GM10266 (cell line): ENCODE measurements around the gene CACNG1.
A peak's percentile ranks its signal among the peaks of the same experiment; 100 is the strongest.
"Not testable (repeated sequence)": the region's sequence is repeated elsewhere in the genome, so short reads cannot be mapped to it uniquely, and the experiment has no call there.

Experiments
- DNase-seq: peaks from one replicate; pipeline ENCODE4 v3.0.0; 2012; ENCODE audit errors: extremely low spot score
- TF ChIP-seq, protein P1 (sequence below): IDR thresholded peaks from 2 replicates; pipeline ENCODE4 v1.5.1; 2012; ENCODE audit warnings: mild to moderate bottlenecking, low read depth; ENCODE audit not compliant: control insufficient read depth, insufficient read depth; ENCODE audit errors: missing control alignments

Gene CACNG1

GRCh38 chr17:67033613-67034012 is 10.7 kb upstream of the CACNG1 start:
- DNase-seq: no peak
- TF ChIP-seq, protein P1, sequence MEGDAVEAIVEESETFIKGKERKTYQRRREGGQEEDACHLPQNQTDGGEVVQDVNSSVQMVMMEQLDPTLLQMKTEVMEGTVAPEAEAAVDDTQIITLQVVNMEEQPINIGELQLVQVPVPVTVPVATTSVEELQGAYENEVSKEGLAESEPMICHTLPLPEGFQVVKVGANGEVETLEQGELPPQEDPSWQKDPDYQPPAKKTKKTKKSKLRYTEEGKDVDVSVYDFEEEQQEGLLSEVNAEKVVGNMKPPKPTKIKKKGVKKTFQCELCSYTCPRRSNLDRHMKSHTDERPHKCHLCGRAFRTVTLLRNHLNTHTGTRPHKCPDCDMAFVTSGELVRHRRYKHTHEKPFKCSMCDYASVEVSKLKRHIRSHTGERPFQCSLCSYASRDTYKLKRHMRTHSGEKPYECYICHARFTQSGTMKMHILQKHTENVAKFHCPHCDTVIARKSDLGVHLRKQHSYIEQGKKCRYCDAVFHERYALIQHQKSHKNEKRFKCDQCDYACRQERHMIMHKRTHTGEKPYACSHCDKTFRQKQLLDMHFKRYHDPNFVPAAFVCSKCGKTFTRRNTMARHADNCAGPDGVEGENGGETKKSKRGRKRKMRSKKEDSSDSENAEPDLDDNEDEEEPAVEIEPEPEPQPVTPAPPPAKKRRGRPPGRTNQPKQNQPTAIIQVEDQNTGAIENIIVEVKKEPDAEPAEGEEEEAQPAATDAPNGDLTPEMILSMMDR: no peak

GRCh38 chr17:67035131-67036083 is 8.9 kb upstream of the CACNG1 start:
- TF ChIP-seq, protein P1: no peak
- peak; percentile 79 for DNase-seq

DNA sequence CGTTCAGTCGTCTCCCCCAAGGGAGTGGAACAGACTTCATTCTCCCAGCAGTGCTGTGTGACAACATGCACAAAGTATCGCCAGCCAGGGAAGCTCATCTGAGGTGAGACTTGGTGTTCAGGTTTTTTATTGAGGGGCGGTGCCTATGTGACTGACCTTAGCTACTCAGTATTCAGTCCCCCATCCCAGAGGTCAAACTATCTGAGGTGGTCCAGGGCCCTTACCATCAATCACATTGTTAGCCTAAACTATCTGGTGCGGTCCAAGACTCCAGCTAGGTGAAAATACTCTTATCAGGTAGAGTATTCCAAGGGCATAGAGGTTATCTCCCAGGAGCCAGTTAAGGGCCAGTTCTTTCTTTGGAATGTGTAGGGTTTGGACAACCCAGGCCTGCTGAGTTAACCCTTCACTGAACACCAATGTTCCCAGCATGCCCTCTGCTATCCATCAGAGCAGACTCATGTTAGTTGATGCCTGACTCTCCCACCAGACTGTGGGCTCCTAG is 5.4 kb upstream of the CACNG1 start:
- DNase-seq: no peak
- TF ChIP-seq, protein P1: no peak

GRCh38 chr17:67040652-67041051 is 3.7 kb upstream of the CACNG1 start:
- TF ChIP-seq, protein P1: no peak
- no peak for DNase-seq

GRCh38 chr17:67041119-67041518 is 3.2 kb upstream of the CACNG1 start:
- not testable (repeated sequence) for DNase-seq

- no peak for DNase-seq
- TF ChIP-seq, protein P1: no peak
Observed at GRCh38 chr17:67041531-67041930, 2.8 kb upstream of the CACNG1 start.

DNA sequence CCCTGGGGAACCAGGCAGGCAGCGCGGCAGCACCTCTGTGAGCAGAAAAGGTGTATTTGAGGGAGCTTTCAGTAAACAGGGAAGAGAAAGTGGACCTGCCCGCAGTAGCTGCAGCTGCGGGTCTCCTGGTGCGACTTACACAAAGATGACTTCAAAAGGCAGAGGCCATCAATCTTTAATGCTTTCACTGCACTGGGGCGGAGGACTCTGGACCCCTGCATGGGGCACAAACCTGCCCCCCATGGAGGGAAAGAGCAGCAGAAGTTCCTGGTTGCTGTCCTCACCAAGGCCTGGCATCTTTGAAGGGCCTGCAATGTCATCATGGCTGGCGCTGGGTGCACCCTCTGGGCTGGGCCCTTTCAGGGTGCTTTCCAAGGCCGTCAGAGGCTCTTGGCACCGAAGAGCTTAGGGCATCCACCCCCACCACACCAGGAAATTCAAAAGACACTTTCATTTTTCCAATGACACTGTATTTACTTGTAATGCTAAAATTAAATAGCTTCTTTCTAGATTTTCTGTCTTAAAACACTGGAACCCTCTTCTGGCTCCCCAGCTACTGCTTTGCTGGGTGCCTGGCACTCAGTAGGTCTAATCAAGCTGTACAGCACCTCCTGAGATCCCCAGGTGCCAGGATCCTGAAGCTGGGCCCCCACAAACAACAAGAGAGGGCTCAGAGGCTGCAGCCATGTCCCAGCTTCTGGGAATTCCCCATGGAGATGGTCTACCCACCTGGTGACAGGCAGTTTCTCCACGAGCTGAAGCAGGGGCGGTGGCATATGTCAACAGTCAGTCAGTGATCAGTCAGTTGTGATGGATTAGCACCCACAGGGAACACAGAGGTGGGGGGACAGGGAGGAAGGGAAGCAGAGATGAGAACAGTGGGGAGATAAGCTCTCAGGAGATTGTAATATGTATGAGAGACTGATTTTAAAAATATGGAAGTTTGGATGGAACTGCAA is 2.1 kb upstream of the CACNG1 start:
- TF ChIP-seq, protein P1: no peak
- peak; percentile 60 for DNase-seq
